GM06990 (cell line): Measurements from ENCODE around the gene ARFGEF3.

Experiments
- DNase-seq: peaks from one replicate; pipeline ENCODE4 v3.0.0-alpha.2; 2011; ENCODE audit not compliant: insufficient read length; ENCODE audit errors: extremely low read depth
- H3K27me3 ChIP-seq: replicated peaks from 2 replicates; pipeline ENCODE4 v1.6.0; 2011; ENCODE audit warnings: low read length; ENCODE audit not compliant: control insufficient read depth, insufficient read depth
- H3K36me3 ChIP-seq: 2 replicates; pipeline ENCODE4 v1.5.1; 2011; ENCODE audit warnings: low read length; ENCODE audit not compliant: control insufficient read depth, insufficient read depth
- H3K4me3 ChIP-seq: replicated peaks from 2 replicates; pipeline ENCODE4 v1.5.1; 2011; ENCODE audit warnings: low read depth, mild to moderate bottlenecking, control low read depth, low read length
- CTCF ChIP-seq: IDR thresholded peaks from 2 replicates; pipeline ENCODE4 v1.5.1; 2011; ENCODE audit warnings: low read length, control low read depth, mild to moderate bottlenecking, inconsistent platforms; ENCODE audit not compliant: insufficient read depth, poor library complexity, severe bottlenecking

The ARFGEF3 gene

GRCh38 chr6:138289739-138290138 lies 128.0 kb downstream of the ARFGEF3 start:
- peak; percentile 36 for TF ChIP-seq CTCF
- H3K27me3 ChIP-seq: peaks cover 2% of the 10 kb centered on the region; the same call in 1 of the 2 replicates
- H3K36me3 ChIP-seq: no peaks in the 10 kb centered on the region
- no peak for DNase-seq
- no peak overlapping the region for H3K4me3 ChIP-seq

- Histone ChIP-seq H3K27me3 (peaks cover 2% of the 10 kb centered on the region; the same call in 1 of the 2 replicates), H3K4me3 (no peak overlapping the region), H3K36me3 (no peaks in the 10 kb centered on the region)
- DNase-seq: no peak
- TF ChIP-seq CTCF: no peak
Observed at GRCh38 chr6:138290423-138290962, 128.8 kb downstream of the ARFGEF3 start.

- Histone ChIP-seq H3K27me3 (peaks cover 2% of the 10 kb centered on the region; the same call in 1 of the 2 replicates), H3K4me3 (no peak overlapping the region), H3K36me3 (no peaks in the 10 kb centered on the region)
- no peak for DNase-seq
- TF ChIP-seq CTCF: no peak
Observed at GRCh38 chr6:138291036-138291848, 129.5 kb downstream of the ARFGEF3 start.

DNA sequence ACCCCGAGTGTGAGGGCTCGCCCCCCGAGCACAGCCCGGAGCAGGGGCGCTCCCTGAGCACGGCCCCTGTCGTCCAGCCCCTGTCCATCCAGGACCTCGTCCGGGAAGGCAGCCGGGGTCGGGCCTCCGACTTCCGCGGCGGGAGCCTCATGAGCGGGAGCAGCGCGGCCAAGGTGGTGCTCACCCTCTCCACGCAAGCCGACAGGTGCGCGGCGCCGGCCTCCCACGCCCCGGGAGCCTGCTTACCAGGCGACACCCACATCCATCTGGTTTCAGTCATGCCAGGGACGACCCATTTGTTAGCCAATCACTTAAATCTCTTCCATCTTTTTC lies 130.1 kb downstream of the ARFGEF3 start:
- Histone ChIP-seq H3K36me3 (no peaks in the 10 kb centered on the region), H3K27me3 (peaks cover 2% of the 10 kb centered on the region; the same call in 1 of the 2 replicates), H3K4me3 (no peak overlapping the region)
- no peak for TF ChIP-seq CTCF
- DNase-seq: no peak

GRCh38 chr6:138292482-138292881 lies 130.7 kb downstream of the ARFGEF3 start:
- peaks cover 2% of the 10 kb centered on the region; the same call in 1 of the 2 replicates for H3K27me3 ChIP-seq
- no peak for TF ChIP-seq CTCF
- no peak overlapping the region for H3K4me3 ChIP-seq
- no peak for DNase-seq
- H3K36me3 ChIP-seq: no peaks in the 10 kb centered on the region
